SKM-1 (cell line): ENCODE results near the gene YAF2.

Experiments used
- DNase-seq: peaks from one replicate; lab custom pipeline; 2025; ENCODE audit not compliant: unreplicated experiment; lab: John Stamatoyannopoulos, UW

The YAF2 gene

GRCh38 chr12:42238240-42239140, at the start of gene YAF2:
Gene YAF2, minus strand, starts transcription at chr12:42238248. Its CDS starts 68 bp downstream, at chr12:42238180.
- peak; percentile 16 for DNase-seq

GRCh38 chr12:42286741-42287140, 48.7 kb upstream of the YAF2 start:
- DNase-seq = no peak

- DNase-seq = no peak
These were observed 47.4 kb upstream of the YAF2 start for GRCh38 chr12:42285431-42285830.

GRCh38 chr12:42284876-42285275, 46.8 kb upstream of the YAF2 start:
- no peak for DNase-seq

- peak; percentile 11 for DNase-seq
These were observed 46.1 kb upstream of the YAF2 start for GRCh38 chr12:42284157-42284556.

GRCh38 chr12:42283739-42284138, 45.7 kb upstream of the YAF2 start:
- no peak for DNase-seq

- DNase-seq = no peak
These were observed 44.2 kb upstream of the YAF2 start for GRCh38 chr12:42282294-42282693.

- DNase-seq = no peak
These were observed 43.8 kb upstream of the YAF2 start for GRCh38 chr12:42281844-42282243.

GRCh38 chr12:42281278-42281677, 43.2 kb upstream of the YAF2 start:
- no peak for DNase-seq

- no peak for DNase-seq
These were observed 40.1 kb upstream of the YAF2 start for GRCh38 chr12:42278128-42278510.

GRCh38 chr12:42277396-42278127, 39.5 kb upstream of the YAF2 start:
- no peak for DNase-seq

GRCh38 chr12:42275499-42275898, 37.5 kb upstream of the YAF2 start:
- DNase-seq = no peak

- no peak for DNase-seq
These were observed 35.7 kb upstream of the YAF2 start for GRCh38 chr12:42273706-42274105.

- no peak for DNase-seq
These were observed 32.5 kb upstream of the YAF2 start for GRCh38 chr12:42270596-42270995.

GRCh38 chr12:42267413-42268190, 29.6 kb upstream of the YAF2 start:
- DNase-seq = no peak

- no peak for DNase-seq
These were observed 28.7 kb upstream of the YAF2 start for GRCh38 chr12:42266579-42267230.

- no peak for DNase-seq
These were observed 24.2 kb upstream of the YAF2 start for GRCh38 chr12:42262271-42262670.

GRCh38 chr12:42261708-42262107, 23.7 kb upstream of the YAF2 start:
- no peak for DNase-seq

- DNase-seq = no peak
These were observed 22.5 kb upstream of the YAF2 start for GRCh38 chr12:42260518-42260917.

GRCh38 chr12:42259699-42260098, 21.7 kb upstream of the YAF2 start:
- DNase-seq = no peak

GRCh38 chr12:42255866-42256261, 17.8 kb upstream of the YAF2 start:
- no peak for DNase-seq
